ENCODE data around the gene SYT2.

DNA sequence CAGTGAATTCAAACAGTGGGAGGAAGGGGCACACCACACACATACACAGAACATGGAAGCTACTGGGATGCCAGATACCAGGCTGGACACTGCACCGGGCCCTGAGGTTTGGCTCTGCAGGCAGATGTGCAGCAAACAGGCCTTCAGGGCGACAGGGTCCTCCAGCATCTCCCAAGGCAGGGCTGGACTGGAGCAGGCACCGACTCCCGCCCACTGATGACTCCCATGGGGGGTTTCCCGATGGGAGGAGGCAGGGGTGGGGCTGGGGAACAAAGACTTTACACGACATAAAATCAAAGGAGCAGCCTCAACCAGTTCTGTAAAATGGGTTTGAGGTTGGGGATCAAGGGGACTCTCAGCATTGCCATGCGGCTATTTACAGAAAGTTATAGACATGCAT lies 118.1 kb downstream of the SYT2 start:
- TF ChIP-seq CTCF (conservative IDR thresholded peaks at IDR 0.05 in 1 of 2, IDR thresholded peaks at IDR 0.05 in 1 of 2; ENCODE audit: low read depth in 1 of 2, low read length in 2 of 2) = no peak
- TF ChIP-seq EZH2 (IDR thresholded peaks at IDR 0.05; ENCODE audit: low read length, missing control alignments) = no peak
